NCI-H345 (cell line): ENCODE results near the gene FOXI2.

Experiments used
- DNase-seq: peaks from one replicate; lab custom pipeline; 2025; lab: John Stamatoyannopoulos, UW

FOXI2 gene

DNA sequence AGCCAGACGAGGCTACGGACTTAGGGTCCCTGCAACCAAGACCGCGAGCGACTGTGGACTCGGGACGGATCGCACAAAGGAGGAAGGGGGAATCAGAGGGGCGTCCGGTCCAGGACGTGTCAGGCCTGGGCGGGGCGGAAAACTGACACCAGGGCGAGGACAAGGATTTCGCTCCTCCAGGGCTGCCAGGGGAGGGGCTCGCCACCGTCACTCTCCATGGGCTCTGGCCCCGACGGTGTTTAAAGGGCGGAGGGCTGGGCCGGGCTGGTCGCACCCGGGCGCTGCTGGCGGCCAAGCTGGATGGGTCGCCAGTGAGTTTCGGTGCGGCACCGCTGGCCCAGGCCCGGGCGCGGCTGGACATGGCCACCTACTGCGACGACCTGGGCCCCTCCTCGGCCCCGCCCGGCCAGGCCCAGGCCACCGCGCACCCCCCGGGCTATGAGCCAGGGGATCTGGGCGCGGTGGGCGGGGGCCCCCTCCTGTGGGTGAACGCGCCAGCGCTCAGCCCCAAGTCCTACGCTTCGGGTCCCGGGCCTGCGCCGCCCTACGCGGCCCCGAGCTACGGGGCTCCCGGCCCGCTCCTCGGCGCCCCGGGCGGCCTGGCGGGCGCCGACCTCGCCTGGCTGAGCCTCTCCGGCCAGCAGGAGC is at the start of gene FOXI2:
FOXI2 (plus strand) TSS at position 271 of the 648 bp plus-strand sequence; CDS start at position 360, 89 bp downstream.
- no peak for DNase-seq

DNA sequence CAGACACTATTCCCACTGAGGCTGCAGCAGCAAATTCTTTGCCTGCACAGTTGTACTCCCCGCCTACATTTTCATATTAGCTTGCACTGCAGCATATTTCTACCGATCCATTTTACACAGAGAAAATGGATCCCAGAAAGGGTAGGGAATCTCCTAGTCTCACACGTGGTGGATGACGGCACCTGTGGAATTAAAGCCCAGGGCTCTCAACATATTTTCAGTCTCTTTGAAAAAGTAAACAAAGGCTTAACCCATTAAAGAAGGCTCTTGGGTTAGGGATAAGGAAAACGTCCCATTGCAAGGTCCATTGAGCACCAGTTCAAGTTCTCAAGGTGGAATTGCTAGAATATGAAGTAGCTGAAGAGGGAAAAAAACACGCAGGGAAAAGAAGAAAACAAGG is 49.4 kb upstream of the FOXI2 start:
- DNase-seq = no peak

DNA sequence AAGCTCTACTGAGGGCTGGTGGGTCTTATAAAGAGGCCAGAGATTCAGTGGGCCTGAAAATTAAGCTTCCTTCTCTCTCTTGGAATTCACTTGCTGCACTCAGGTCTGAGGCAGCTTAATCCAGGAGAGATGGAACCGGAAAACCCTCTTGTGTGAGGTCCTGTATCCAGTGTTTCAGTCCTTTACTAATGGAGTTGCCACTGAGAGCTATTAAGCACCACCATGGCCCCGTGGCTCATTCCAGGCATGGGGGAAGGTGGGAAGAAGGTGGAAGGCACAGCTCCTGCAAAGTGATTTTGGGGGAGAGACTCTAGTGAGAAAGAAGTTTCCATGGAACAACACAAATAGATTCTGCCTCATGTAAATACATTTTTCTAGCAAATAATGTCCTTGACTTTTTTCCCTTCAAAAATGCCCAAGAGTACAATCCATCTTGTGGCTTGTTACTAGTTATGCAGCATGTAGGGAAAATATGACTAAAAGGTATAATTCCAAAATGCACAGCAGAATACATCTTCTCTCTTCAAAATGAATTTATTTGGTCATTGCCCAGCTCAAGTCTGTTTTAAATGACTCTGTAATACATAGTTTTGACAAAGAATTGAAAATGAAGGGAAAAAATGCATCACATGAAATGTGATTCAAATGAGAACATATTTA is 46.7 kb upstream of the FOXI2 start:
- DNase-seq = no peak

DNA sequence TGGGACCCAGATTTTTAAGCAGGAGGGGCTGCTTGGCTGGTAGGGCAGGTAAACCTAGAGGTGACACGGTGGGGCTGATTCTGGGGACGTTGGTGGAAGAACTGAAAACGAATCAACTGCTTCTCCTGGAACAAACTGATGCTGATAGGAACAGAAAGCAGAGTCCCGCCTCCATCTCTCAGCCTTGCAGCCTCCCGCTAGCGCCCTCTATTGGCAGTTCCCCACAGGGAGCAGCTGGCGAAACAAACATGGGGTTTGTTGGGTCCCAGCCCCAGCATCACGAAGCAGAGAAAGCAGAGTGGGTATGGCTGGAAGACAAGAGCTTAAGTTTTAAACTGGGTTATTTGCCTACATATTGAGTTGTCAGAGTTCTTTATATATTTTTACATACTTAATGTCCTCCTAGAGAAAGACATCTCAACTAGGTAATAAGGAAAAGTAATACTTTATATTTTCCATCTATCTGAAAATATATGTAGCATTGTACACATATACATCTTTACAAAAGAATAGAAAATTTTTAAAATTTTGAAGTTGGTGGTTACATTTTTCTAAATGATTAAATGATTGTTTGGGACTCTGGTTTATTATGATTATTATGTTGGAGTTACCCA is 42.3 kb upstream of the FOXI2 start:
- DNase-seq = peak; percentile 5

DNA sequence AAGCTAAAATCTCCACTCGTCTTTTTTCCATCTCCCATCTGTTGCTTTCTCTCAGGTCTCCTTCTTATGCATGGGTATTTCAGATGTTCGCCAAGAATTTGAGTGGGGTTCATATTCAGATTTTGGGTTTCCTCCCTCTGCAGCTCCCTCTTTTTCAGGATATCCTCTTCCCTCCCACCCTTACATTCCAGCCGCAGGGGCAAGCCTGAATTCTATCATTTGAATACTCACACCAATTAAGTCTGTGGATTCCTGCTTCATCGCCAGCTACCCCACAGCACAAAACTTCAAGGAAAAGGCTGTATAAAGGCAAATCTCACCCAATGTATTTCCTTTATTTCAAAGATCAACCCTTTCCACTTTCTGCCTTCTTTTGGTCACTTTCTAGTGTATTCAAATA is 41.6 kb upstream of the FOXI2 start:
- no peak for DNase-seq

DNA sequence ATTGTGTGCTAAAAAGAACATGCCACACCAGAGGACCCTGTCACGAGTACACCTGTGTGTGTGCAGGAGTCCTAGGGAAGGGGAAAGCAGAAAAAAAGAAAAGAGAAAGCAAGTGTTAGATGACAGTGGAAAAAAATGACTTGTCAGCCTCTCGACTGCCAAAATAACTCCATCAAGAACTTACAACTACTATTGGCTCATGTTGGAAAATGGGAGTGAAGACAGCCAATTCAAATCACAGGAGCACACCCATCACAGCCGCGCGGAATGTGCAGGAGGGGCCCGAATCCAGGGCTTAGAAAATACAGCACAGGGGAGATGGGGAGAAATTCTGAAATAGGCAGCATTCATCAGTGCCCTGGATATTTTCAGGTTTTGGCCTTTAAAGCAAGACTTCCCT is 38.1 kb upstream of the FOXI2 start:
- DNase-seq = no peak

DNA sequence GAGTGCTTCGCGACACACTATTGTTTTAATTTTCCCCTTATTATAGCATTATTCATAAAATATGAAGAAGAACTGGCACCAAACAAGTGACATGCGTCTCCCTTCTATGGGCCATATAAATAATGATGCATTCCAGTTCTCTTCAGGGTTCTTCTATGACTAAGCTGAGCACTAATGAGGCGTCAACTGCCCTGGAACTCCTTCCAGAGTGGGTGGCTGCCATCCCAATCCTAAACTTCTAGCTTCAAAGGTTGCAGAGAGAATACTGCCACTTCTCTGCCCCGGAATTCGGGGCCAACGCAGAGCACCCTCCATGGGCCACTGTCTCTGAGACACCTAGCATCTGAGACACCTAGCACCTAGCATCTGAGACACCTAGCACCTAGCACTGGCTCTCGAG is 37.7 kb upstream of the FOXI2 start:
- no peak for DNase-seq

DNA sequence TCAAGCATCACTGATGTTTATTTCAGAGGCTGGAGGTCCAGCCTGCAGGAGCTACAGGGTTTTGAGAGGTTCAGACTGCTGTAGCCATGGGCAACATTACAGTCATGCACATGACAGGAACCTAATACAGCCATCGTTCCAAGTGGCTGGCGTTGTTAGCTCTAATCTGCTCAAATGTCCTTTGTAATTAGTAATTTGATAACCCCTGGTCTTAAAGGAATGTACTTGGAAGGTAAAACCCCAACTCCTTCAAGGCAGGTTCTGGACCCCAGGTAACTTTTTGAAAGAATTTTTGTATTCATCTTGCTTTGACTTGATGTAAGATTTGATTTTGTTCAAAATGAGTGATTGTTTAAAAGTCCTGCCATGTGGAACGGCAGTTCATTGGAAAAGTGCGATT is 34.7 kb upstream of the FOXI2 start:
- DNase-seq = no peak

DNA sequence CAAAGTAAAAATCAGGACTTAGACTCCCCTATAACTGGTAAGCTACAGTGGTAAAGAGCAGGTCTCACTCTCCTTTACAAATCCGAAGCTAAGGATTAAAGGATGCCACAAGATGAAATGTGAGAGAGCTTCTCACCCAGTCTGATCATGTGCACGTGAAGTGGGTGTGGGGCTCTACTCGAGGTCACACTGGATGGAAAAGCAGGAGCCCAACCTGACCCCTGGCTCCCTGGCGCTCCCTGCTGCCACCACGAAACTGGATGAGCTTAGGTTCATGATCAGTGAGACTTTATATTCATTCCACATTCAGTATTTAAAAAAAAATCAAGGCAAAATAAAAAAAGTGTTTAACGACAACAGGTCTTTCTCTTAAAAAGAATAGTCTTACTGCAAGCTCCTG is 21.7 kb upstream of the FOXI2 start:
- no peak for DNase-seq

DNA sequence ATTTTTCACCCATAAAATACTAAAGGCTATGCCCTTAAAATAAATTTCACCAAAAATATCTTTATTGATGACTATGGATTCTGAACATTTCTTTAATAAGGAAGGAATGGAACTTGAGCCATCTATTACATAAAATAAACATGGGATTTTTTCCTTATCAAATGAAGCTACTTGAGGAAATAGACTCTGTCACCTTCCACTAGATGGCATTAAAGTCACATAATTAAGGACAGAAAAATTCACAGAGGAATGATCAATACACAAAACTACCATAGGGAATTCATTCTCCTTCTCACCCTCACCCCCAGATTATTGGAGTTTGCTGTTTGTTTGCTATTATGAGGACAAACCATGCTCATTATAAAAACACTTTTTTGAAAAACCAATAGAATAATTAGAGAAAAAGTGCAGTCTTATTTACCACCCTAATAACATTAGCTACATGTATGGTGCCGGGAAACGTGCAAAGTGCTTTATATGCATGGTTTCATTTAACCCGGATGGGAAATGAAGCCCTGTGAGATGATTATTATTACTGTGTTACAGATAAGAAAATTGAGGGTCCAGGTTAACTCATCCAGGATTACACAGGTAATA is 21.1 kb upstream of the FOXI2 start:
- DNase-seq = peak; percentile 32

DNA sequence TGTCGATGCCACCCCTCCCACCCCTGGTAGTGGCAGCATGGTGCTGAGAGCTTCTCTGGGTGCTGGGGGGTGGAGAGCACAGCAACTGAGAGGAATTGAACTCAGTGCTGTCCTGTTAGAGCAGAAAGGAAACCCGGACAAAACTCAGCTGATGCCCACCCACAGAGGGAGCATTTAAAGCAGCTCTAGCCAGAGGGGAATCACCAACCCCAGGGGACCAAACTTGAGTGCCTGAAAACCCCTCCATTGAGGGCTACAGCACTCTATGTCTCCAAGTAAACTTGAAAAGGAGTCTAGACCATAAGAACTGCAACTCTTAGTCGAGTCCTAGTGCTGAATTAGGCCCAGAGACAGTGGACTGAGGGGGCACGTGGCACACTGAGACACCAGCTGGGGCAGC is 16.8 kb upstream of the FOXI2 start:
- no peak for DNase-seq

DNA sequence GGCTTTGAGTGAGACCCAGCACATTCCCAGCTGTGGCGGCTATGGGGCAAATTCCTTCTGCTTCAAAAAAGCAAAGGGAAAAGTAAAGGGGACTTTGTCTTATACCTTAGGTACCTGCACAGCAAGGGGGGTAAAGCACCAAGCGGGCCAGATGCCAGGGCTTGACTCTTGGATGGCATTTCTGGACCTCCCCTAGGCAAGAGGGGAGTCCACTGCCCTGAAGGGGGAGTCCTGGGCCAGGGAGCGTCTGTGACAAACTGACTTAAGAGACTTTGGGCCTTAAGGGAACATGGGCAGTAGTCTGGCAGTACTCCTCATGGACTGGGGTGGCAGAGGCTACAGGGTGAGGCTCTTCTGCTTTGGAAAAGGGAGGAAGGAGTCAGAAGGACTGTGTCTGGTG is 16.1 kb upstream of the FOXI2 start:
- DNase-seq = no peak

DNA sequence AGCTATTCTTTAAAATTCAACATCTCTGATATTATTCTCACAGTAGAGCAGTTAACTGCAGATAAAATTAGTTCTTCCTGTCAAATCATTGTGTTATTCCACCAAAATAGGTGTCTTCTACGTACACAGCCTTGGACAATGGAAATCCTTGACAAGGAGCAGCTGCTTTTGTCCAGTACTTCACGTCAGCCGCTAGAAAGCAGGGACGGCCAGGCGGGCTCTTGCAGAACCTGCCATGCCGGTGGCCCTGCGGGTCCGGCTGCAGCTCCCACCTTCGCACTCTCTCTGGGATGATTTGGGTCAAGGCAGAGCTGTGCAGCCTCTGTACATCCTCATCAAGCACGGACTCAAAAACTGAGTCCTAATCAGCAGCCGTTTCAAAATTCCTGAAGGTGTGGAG is 2.2 kb upstream of the FOXI2 start:
- DNase-seq = no peak

DNA sequence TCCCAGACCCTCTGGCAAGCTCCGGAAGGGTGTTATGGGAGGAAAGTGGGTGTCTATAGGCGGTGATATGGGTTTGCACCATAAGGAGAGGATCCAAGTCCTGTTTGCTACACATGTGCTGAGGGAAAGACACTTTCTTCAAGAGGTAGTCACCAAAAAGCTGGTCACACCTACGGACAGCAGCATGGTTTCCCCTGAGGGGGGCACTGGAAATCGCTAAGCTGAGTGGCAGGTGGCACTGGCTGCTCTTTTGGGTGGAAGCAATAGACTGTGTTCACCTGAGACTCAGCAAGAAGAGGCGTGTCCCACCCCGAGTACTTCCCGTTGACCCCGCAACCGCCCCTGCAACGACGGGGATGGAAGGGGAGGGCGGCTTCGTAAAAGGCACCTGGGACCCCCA is 1.8 kb upstream of the FOXI2 start:
- no peak for DNase-seq

DNA sequence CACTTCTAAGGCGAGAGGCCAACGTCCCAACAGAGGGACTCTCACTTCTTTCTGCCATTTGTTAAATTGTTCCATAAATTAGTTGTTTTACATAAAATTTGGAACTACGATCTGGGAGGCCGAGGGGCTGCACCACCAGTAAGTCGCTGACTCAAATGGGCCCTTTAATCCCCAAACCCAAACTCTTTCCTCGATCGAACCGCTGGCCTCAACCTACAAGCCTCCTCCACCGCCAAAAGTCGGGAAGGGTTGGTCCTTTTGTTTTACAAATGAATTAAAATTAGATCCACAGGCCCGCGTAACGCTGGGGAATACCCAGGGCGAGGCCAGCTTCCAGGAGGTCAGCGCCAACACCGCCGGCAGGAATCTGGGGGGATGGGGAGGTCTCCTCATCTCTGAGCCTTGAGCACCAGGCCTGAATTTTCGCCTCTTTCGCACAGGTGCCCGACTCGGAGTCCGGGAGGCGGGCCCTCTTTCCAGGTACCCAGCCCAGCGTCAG is 1.2 kb upstream of the FOXI2 start:
- no peak for DNase-seq

DNA sequence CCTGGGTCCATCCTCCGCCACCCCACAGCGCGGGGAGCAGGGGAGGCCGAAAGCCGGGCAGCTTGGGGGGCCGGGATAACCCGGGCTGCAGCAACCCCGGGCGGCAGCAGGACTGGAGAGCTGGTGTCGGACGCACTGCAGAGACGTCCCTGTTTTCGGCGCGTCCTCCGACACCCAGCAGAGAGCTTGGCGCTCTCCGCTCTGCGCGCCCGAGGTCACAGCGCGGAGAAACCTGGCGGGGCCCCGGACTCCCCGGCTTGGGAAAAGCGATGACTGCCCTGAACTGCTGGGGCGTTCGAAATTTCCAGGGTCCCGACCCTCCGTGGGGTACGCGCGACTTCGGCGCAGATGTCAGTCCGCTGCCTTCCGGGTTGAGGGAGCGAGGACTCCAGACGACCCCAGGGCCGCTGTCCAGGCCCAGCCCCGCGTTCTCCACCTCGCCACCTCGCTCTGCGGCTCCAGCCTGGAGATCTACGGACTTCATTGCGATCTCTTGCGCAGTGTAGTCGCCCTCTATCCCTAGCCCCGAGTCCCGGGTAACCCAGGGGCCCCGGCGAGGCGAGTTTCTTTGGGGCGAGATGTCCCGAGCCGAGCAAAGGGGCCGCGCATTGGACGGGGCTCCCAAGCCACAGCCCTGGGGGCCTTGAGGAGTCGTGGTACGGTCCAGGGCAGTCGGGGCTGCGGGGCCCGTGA is 617 bp upstream of the FOXI2 start:
- DNase-seq = no peak

DNA sequence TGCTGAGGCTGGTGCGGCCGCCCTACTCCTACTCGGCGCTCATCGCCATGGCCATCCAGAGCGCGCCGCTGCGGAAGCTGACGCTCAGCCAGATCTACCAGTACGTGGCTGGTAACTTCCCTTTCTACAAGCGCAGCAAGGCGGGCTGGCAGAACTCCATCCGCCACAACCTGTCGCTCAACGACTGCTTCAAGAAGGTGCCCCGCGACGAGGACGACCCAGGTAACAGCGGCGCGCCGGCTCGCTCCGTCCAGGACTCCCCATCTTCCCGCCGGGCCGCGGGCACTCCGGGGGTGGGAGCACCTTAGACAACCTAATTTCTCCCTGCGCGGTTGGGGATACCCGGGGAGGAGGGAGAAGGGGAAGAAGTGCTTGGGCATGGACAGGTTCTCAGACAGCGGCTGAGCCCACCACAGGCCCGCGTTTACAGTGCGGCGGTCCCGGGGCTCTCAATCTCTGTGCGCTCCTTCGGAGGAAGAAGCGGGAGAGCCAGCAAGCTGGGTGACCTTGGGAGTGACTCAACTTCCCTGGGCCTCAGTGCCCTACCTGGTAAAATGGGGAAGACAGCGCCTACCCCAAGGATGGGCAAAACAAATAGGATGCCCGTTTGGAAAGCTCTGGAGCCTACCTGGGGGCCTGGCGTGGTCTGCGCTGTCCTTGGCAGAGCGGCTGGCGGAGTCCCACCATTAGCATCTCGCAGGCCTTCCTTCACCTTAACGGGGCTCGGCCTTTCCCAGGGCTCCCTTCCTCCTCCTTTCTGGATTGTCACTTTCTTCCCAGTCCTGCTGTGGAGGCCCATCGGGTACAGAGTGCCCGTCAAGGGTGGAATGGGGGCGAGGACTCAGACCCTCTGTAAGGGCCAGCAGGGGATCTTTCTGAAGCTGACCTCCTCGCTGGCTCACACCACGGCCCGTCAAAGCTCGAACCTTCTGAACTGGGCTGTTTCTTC is 852 bp downstream of the FOXI2 start:
- no peak for DNase-seq

DNA sequence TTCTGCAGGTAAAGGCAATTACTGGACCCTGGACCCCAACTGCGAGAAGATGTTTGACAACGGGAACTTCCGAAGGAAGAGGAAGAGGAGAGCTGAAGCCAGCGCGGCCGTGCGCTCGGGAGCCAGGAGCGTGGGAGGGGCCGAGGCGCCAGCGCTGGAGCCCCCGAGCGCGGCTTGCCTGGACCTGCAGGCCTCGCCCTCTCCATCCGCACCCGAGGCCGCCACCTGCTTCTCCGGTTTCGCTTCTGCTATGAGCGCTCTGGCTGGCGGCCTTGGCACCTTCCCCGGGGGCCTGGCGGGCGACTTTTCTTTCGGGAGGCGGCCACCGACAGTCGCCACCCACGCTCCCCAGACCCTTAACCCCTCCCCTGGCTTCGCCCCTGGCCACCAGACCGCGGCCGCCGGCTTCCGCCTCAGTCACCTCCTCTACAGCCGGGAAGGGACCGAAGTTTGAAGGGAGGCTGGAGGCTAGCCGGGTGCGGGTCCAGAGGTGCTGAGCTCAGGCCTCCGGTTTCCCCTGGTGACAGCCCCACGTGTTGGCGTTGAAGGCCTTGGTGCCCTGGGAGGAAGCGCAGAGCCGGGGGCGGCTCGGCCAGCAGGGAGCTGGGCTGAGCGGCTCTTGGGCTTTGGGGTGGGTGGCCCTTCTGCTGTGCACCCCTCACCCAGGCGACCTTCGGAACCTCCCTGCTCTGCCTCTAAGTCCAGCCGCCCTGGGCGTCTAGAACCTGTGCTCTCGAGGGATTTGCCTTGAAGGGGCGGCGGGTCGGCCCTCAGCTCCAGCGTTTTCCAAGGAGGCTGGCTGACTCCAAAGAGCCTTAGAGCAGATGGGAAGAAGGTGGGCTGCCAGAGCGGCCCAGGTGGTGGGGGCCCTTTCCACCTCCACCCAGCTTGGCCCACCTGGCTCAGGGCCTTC is 1.8 kb downstream of the FOXI2 start:
- no peak for DNase-seq

DNA sequence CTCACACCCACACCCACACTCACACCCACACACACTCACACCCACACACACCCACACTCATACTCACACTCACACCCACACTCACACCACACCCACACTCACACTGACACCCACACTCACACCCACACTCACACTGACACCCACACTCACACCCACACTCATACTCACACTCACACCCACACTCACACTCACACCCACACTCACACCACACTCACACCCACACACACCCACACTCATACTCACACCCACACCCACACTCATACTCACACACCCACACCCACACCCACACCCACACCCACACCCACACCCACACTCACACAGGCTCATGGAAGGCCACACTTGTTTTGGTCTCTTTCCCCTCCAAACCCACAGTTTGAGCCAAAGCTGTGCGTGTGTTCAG is 2.9 kb downstream of the FOXI2 start:
- DNase-seq = no peak

DNA sequence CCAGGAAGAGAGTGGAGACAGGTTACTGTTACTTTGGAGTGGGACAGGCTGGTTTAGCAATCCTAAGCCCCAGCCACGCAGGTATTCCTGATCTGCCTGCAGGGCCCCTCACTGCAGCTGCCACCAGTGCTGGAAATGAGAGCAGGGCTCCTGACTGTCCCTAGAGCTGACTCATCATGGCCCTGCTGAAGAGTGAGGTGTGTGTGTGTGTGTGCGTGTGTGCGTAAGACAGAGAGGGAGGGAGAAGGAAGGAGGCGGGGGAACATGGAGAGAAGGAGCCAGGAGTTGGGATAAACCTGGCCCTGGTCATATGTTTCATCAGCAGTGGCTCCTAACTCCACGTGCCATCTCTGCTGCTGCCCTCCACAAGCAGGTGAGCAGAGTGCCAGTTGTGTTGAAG is 3.6 kb downstream of the FOXI2 start:
- no peak for DNase-seq
